ENCODE data around the gene DSCAM. TPM values are rescaled to one million over a fixed set of nuclear protein-coding genes. Genes with fewer than 3 reads are reported as not detected.

Gene DSCAM
- total RNA-seq, 2 experiments from 2014 or later: not detected

DNA sequence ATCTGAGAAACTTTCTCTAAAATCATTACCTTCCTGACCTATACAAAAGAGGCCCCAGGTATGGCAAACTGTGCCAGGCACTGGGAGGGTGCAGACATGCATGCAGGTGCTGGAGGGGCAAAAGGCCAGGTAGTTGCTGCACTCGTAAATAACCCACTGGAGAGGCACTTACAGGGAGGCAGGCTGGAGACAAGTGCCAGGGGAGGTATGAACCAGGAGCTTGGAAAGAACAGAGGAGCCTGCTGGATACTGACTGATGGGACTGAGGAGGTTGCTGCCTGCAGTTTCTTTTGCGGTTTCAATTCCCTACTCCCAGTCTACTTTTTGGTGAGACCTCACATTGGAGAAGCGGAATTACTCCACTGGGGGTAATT is 113.9 kb downstream of the DSCAM start:
- H3K27ac ChIP-seq (ENCODE audit: low read depth in 1 of 2, low read length in 2 of 2): no peak overlapping the region
- DNase-seq: no peak
- H3K27me3 ChIP-seq (ENCODE audit: control insufficient read depth in 1 of 2, insufficient read depth in 2 of 2, low read length in 2 of 2): no peaks in the 10 kb centered on the region
- Mint-ChIP-seq H3K27me3 (peaks cover 5% of the 10 kb centered on the region), H3K4me3 (no peak overlapping the region), H3K27ac (no peak overlapping the region), H3K36me3 (ENCODE audit: low read depth) (no peaks in the 10 kb centered on the region), H3K4me1 (ENCODE audit: low read depth) (no peaks in the 10 kb centered on the region), H3K9me3 (no peaks in the 10 kb centered on the region)
- no peaks in the 10 kb centered on the region for H3K4me1 ChIP-seq (ENCODE audit: insufficient read depth, low read length)
- POLR2A ChIA-PET: no interaction called here
- TF ChIP-seq, protein P1, sequence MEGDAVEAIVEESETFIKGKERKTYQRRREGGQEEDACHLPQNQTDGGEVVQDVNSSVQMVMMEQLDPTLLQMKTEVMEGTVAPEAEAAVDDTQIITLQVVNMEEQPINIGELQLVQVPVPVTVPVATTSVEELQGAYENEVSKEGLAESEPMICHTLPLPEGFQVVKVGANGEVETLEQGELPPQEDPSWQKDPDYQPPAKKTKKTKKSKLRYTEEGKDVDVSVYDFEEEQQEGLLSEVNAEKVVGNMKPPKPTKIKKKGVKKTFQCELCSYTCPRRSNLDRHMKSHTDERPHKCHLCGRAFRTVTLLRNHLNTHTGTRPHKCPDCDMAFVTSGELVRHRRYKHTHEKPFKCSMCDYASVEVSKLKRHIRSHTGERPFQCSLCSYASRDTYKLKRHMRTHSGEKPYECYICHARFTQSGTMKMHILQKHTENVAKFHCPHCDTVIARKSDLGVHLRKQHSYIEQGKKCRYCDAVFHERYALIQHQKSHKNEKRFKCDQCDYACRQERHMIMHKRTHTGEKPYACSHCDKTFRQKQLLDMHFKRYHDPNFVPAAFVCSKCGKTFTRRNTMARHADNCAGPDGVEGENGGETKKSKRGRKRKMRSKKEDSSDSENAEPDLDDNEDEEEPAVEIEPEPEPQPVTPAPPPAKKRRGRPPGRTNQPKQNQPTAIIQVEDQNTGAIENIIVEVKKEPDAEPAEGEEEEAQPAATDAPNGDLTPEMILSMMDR (IDR thresholded peaks at IDR 0.05): no peak
- no peaks in the 10 kb centered on the region for H3K36me3 ChIP-seq (ENCODE audit: insufficient read depth, low read length)
- CTCF ChIA-PET: no interaction called here
- H3K4me3 ChIP-seq (ENCODE audit: low read length): no peak overlapping the region
- intact Hi-C loops (cut with DNase I, micrococcal nuclease): no loop called here
- H3K9me3 ChIP-seq (ENCODE audit: control insufficient read depth in 1 of 2, insufficient read depth in 1 of 2, low read length in 2 of 2): peaks cover 0 to 15% of the 10 kb centered on the region in 2 experiments
- ATAC-seq (ENCODE audit: poor library complexity): no peak

DNA sequence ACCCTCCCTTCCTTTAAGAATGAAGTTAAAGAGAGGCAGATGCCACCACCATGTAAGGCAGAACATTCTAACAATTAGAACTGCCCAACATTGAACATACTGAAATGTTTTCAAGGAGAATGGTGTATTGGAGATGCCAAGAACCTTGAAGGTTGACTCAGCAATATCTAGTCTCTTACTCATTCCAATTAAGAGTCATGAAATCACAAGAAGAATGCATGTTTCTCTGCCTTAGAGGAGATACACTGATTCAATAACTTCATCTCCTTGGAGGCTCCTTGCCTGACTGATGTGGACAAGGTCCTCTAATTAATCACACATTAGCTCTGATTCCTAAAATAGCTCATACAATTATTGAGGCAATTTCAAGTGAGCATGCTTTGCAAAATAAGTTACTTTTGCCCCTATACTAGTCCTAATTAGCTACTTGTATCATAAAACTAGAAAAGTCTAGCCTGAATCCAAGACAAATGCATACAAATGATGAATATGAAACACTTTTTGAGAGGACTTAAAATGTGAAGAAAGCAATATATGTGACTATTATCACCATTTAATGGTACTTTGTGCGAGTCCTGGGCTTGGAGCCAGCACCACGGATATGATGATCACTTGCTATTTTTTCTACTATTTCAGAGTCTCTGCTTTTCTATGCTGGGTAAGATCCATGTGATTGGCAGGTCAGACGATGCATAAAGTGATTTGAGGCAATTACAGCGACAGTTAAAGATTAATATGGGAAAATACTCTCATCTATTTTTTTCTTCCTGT is 114.5 kb downstream of the DSCAM start:
- Mint-ChIP-seq H3K36me3 (ENCODE audit: low read depth) (no peaks in the 10 kb centered on the region), H3K27me3 (peaks cover 5% of the 10 kb centered on the region), H3K27ac (no peak overlapping the region), H3K4me3 (no peak overlapping the region), H3K9me3 (no peaks in the 10 kb centered on the region), H3K4me1 (ENCODE audit: low read depth) (no peaks in the 10 kb centered on the region)
- no peak overlapping the region for H3K27ac ChIP-seq (ENCODE audit: low read depth in 1 of 2, low read length in 2 of 2)
- CTCF ChIA-PET: no interaction called here
- TF ChIP-seq, protein P1 (IDR thresholded peaks at IDR 0.05): no peak
- no peaks in the 10 kb centered on the region for H3K36me3 ChIP-seq (ENCODE audit: insufficient read depth, low read length)
- POLR2A ChIA-PET: no interaction called here
- ATAC-seq (ENCODE audit: poor library complexity) (no peak), DNase-seq (no peak)
- no peaks in the 10 kb centered on the region for H3K27me3 ChIP-seq (ENCODE audit: control insufficient read depth in 1 of 2, insufficient read depth in 2 of 2, low read length in 2 of 2)
- intact Hi-C loops (cut with DNase I, micrococcal nuclease): no loop called here
- peaks cover 0 to 16% of the 10 kb centered on the region in 2 experiments for H3K9me3 ChIP-seq (ENCODE audit: control insufficient read depth in 1 of 2, insufficient read depth in 1 of 2, low read length in 2 of 2)
- H3K4me3 ChIP-seq (ENCODE audit: low read length): no peak overlapping the region
- no peaks in the 10 kb centered on the region for H3K4me1 ChIP-seq (ENCODE audit: insufficient read depth, low read length)

GRCh38 chr21:40731206-40731605 is 115.8 kb downstream of the DSCAM start:
- Mint-ChIP-seq H3K36me3 (ENCODE audit: low read depth) (no peaks in the 10 kb centered on the region), H3K27ac (no peak overlapping the region), H3K9me3 (no peaks in the 10 kb centered on the region), H3K4me1 (ENCODE audit: low read depth) (no peaks in the 10 kb centered on the region), H3K27me3 (peaks cover 5% of the 10 kb centered on the region), H3K4me3 (no peak overlapping the region)
- Histone ChIP-seq H3K4me3 (ENCODE audit: low read length) (no peak overlapping the region), H3K4me1 (ENCODE audit: insufficient read depth, low read length) (no peaks in the 10 kb centered on the region), H3K27me3 (ENCODE audit: control insufficient read depth in 1 of 2, insufficient read depth in 2 of 2, low read length in 2 of 2) (no peaks in the 10 kb centered on the region), H3K9me3 (ENCODE audit: control insufficient read depth in 1 of 2, insufficient read depth in 1 of 2, low read length in 2 of 2) (peaks cover 0 to 12% of the 10 kb centered on the region in 2 experiments), H3K27ac (ENCODE audit: low read depth in 1 of 2, low read length in 2 of 2) (no peak overlapping the region), H3K36me3 (ENCODE audit: insufficient read depth, low read length) (no peaks in the 10 kb centered on the region)
- ATAC-seq (ENCODE audit: poor library complexity): no peak
- intact Hi-C loops (cut with DNase I, micrococcal nuclease): no loop called here
- TF ChIP-seq, protein P1 (IDR thresholded peaks at IDR 0.05): no peak
- no peak for DNase-seq
- CTCF ChIA-PET: no interaction called here
- POLR2A ChIA-PET: no interaction called here
